HG03045 (cell line): ENCODE results near the gene PHF24.
"Not testable (repeated sequence)": the region's sequence is repeated elsewhere in the genome, so short reads cannot be mapped to it uniquely, and the experiment has no call there.

Source experiments
- ATAC-seq: cut with Tn5 transposase; IDR thresholded peaks from one replicate; pipeline ENCODE4 v1.9.1; 2021; ENCODE audit warnings: mild to moderate bottlenecking, moderate library complexity; ENCODE audit not compliant: unreplicated experiment

PHF24 gene

GRCh38 chr9:34996181-34996904, 38.3 kb downstream of the PHF24 start:
- no peak for ATAC-seq

DNA sequence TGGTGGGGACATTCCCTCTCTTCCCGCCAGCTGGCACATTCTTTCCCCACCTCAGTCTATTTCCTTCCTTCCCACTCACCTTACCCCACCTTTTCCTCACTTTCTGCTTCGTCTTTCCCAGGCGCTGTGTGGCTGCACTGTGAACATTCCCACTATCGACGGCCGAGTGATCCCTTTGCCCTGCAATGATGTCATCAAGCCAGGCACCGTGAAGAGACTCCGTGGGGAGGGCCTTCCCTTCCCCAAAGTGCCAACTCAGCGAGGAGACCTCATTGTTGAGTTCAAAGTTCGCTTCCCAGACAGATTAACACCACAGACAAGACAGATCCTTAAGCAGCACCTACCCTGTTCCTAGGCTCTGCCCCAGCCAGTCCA, 38.8 kb downstream of the PHF24 start:
- ATAC-seq: no peak

DNA sequence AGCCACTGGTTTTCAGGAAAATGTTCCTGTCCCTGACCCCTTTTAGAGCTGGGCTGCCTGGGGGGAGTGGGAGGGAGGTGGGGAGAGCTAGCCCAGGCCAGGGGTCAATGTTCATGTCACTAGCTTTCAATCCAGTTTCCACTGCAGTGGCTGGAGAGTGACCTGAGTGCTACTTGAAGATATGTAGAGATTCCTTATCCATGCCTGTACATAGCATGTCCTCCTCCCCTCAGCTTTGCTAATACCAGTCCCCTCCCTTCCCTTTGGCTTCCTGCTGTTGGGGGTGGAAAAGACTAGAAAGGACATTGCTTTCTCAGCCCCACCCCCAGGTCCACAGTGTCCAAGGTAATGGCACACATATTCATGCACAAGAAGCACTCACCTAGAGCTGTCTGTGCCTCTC, 39.3 kb downstream of the PHF24 start:
- no peak for ATAC-seq

DNA sequence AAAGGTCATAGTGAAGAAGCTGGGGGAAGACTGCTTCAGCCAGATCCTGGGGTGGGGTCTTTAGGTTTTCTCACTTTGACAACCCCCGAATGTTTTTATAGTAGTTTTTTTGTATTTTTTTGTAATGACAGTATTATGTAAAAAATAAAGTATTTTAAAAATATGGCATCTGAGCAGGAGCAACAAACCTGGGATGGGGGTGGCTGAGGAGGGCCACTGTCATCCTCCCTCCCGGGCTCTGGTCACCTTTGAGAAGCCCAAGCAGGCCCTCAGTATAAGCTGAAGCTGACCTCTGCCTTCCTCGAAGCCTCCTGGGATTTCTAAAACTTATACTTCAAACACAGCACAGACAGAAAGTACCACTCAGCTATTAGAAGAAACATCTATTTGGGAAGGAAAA, 40.2 kb downstream of the PHF24 start:
- ATAC-seq: no peak

DNA sequence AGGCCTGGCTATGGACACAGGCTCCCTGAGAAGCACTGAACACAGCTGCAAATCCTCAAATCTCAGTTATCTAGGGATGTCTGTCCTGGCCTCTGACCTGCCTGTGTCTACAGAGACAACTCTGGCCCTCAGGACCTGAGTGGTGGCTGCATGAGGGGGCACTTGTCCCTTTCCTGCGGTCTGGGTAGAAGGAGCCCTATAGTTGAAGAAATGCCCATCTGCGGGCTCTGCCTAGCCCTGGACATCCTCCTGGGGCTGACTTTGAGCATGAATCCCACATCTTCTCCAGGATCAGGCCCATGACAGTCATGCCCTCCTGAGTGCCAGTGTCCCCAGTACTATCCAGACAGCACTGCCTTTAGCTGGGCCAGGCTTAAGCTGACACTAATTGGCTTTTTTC, 41.5 kb downstream of the PHF24 start:
- ATAC-seq: no peak

GRCh38 chr9:35000535-35001284, 42.6 kb downstream of the PHF24 start:
- no peak for ATAC-seq

GRCh38 chr9:35001285-35001677, 43.2 kb downstream of the PHF24 start:
- ATAC-seq: no peak

- no peak for ATAC-seq
These were observed 43.9 kb downstream of the PHF24 start for GRCh38 chr9:35001803-35002502.

DNA sequence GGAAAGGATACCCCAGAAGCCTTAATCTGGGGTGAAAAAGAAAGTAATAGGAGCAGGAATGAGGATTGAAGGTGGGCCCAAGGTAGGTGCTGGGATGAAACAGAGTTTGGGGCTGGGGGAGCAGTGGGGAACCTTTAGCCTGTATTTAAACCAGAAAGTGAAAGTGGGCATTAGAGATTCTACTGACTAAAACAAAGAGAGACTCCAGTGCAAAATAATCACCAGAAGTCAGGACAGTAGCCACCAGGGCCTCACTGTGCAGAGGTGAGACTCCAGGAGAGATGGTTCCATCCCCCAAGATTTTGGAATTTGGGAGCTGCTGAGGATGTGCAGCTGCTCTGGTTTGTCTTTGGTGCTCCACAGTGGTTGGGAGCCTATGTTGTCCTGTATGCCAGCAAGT, 44.5 kb downstream of the PHF24 start:
- no peak for ATAC-seq

DNA sequence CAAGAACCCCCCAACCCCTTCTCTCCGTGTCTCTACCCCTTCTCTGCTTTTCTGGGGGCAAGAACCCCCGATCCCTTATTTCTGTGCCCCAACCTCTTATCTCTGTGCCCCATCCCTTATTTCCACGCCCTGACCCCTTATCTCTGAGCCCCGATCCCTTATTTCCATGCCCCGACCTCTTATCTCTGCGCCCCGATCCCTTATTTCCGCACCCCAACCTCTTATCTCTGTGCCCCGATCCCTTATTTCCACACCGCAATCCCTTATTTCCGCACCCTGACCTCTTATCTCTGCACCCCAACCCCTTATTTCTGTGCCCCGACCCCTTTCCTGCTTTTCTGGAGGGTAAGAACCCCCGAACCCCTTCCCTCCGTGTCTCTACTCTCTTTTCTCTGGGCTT, 46.2 kb downstream of the PHF24 start:
- not testable (repeated sequence) for ATAC-seq

- no peak for ATAC-seq
These were observed 52.4 kb downstream of the PHF24 start for GRCh38 chr9:35010351-35010958.

- ATAC-seq: no peak
These were observed 56.4 kb downstream of the PHF24 start for GRCh38 chr9:35014517-35014916.

GRCh38 chr9:35023443-35023842, 65.4 kb downstream of the PHF24 start:
- not testable (repeated sequence) for ATAC-seq

DNA sequence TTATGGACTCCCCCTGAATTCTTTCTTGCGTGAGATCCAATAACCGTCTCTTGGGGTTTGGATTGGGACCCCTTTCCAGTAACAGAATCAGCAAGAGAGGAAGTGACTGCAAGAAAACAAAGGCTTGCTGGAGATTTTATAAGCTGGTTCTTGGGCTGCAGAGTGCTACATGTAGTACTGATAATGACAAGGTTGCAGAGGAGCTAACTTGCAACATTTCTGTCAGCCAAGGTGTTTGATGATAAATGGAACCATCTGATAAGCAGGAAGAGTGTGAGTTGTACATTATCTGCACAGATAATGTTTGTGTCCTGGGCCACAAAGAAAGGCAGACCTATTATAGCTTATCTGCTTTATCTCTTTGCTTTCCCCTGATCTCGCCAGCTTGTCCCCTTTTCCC, 68.6 kb downstream of the PHF24 start:
- no peak for ATAC-seq

GRCh38 chr9:35027374-35027773, 69.3 kb downstream of the PHF24 start:
- no peak for ATAC-seq

DNA sequence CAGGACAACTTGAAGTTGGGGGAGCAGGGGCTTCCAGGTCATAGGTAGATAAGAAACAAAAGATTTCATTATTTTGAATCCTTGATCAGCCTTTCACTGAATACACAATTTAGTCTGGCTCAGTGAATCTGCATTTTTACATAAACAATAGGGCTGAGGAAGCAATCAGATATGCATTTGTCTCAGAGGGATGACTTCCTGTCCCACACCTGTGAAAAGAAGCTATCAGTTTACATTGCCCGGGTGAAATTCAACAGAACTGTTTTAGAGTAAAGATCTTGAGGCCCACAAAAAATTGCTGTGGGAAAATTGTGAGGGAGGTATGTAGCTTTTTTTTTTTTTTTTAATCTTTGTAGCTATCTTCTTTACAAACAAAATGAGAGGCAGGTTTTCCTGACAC, 69.8 kb downstream of the PHF24 start:
- ATAC-seq: no peak

DNA sequence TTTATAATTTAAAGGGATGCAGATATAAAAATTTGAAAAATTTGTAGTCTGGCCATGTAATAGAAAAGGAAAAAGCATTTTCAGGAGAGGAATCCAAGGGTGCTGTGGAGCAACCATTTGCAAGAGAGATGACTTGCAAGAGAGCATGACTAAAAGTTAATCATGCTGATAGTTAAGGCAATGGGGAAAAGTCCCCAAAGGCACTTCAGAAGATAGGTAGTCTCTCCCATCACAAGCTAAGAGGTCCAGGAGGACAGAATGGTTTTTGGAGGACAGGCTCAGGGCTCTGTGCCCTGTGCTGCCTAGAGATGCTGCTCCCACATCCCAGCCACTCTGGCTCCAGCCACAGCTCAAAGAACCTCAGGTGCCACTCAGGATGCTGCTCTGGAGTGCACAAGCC, 70.3 kb downstream of the PHF24 start:
- no peak for ATAC-seq

DNA sequence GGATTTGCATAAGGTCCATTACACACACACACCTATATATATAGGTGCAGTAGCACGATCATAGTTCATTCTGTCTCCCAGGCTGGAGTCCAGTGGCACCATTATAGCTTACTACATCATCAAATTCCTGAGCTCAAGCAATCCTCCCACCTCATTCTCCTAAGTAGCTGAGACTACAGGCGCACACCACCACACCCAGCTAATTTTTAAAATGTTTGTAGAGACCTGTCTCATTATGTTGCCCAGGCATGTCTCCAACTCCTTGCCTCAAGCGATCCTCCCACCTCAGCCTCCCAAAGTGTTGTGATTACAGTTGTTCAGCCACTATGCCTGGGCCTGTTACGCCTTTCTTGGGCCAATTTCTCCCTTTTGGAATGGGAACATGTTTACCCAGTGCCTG, 71.2 kb downstream of the PHF24 start:
- ATAC-seq: no peak

DNA sequence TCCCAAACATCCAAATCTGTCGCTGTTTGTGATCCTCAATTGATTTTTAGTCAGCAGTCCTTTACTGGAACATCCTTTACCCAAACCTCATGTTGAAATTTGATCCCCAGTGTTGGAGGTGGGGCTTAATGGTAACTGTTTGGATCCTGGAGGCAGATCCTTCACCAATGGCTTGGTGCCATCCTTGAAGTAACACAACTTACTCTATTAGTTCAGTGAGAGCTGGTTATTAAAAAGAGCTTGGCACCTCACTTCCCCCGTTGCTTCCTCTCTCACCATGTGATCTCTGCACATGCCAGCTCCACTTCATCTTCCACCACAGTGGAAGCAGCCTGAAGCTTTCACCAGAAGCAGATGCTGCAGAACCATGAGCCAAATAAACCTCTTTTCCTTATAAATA, 71.8 kb downstream of the PHF24 start:
- ATAC-seq: no peak
